ENCODE measurements around the gene ASB13.

DNA sequence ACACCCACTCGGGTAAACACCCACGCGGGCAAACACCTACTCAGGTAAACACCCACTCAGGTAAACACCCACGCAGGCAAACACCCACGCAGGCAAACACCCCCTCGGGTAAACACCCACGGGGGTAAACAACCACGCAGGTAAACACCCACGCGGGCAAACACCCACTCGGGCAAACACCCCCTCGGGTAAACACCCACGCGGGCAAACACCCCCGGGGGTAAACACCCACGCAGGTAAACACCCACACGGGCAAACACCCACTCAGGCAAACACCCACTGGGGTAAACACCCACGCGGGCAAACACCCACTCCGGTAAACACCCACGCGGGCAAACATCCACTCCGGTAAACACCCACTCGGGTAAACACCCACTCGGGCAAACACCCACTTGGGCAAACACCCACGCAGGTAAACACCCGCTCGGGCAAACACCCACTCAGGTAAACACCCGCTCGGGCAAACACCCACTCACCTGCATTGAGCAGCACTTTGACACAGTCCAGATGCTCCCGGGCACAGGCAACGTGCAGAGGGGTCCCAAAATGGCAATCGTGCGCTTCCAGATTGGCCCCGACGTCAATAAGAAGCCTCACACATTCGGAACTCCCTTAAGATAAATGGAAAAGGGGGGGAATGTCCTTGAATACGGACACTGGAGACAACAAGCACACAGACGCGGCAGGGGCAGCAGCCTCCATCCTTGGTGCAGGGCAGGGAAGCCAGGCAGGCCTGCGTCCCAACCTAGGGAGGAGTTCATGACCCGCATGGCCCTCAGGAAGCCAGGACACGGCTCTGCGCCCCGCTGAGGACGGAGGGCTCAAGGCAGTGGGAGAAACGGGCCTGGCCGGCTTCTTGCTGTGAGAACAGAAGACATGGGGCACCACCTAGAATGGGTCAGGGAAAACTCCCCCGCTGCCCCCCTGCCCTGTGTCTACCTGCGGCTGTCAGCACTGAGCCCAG lies 17.6 kb downstream of the ASB13 start:
- TF ChIP-seq, protein P1, sequence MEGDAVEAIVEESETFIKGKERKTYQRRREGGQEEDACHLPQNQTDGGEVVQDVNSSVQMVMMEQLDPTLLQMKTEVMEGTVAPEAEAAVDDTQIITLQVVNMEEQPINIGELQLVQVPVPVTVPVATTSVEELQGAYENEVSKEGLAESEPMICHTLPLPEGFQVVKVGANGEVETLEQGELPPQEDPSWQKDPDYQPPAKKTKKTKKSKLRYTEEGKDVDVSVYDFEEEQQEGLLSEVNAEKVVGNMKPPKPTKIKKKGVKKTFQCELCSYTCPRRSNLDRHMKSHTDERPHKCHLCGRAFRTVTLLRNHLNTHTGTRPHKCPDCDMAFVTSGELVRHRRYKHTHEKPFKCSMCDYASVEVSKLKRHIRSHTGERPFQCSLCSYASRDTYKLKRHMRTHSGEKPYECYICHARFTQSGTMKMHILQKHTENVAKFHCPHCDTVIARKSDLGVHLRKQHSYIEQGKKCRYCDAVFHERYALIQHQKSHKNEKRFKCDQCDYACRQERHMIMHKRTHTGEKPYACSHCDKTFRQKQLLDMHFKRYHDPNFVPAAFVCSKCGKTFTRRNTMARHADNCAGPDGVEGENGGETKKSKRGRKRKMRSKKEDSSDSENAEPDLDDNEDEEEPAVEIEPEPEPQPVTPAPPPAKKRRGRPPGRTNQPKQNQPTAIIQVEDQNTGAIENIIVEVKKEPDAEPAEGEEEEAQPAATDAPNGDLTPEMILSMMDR (IDR thresholded peaks at IDR 0.05), result no peak
- no peak for TF ChIP-seq POLR2AphosphoS5 (IDR thresholded peaks at IDR 0.05; ENCODE audit: low read depth, low read length)
